HEK293 (cell line): Measurements from ENCODE around the gene WDR86.

Experiments used
- CTCF ChIA-PET: fragments of 350-600 bp; formaldehyde crosslinking; extraction: SDS; loops from one replicate; lab custom pipeline; 2021; ENCODE audit warnings: antibody characterized with exemption; lab: Yijun Ruan, JAX
- POLR2A ChIA-PET: fragments of 300-600 bp; formaldehyde crosslinking; extraction: SDS; loops from one replicate; lab custom pipeline; 2020; ENCODE audit warnings: antibody characterized with exemption, inconsistent platforms; lab: Yijun Ruan, JAX
- H3K27ac ChIP-seq: fragments of 200-500 bp; sonication (Bioruptor generic); 2 replicates; pipeline ENCODE4 v1.5.1; 2014; ENCODE audit warnings: low read depth, low read length, control low read depth, inconsistent platforms; ENCODE audit errors: extremely low read depth
- H3K36me3 ChIP-seq, 2 experiments: fragments of 200-500 bp in 1 of 2; sonication (Bioruptor generic) in 1 of 2; 1 replicate in 1 of 2; 2 replicates in 1 of 2; pipeline ENCODE4 v1.5.1; 2014 to 2017; ENCODE audit warnings: inconsistent platforms in 2 of 2, low read length in 2 of 2; ENCODE audit not compliant: control insufficient read depth in 2 of 2, insufficient read depth in 1 of 2
- H3K4me1 ChIP-seq: fragments of 200-500 bp; sonication (Bioruptor generic); 2 replicates; pipeline ENCODE4 v1.5.1; 2014; ENCODE audit warnings: mild to moderate bottlenecking, low read length, inconsistent platforms; ENCODE audit not compliant: control insufficient read depth, insufficient read depth
- H3K4me3 ChIP-seq: 2 replicates; pipeline ENCODE4 v1.5.1; 2011; ENCODE audit warnings: low read depth, mild to moderate bottlenecking, control low read depth, low read length, moderate library complexity
- H3K9me3 ChIP-seq: fragments of 200-500 bp; sonication (Bioruptor generic); 2 replicates; pipeline ENCODE4 v1.5.1; 2014; ENCODE audit warnings: low read depth, low read length, inconsistent platforms; ENCODE audit not compliant: control insufficient read depth, insufficient read depth
- BCL11B ChIP-seq: fragments of 450-650 bp; formaldehyde crosslinking; IDR thresholded peaks from 2 replicates; pipeline ENCODE4 v1.5.1; 2016; ENCODE audit warnings: low read depth, missing biosample characterization, missing genetic modification characterization
- MYNN ChIP-seq: fragments of 450-650 bp; formaldehyde crosslinking; IDR thresholded peaks from 2 replicates; pipeline ENCODE4 v1.5.1; 2016; ENCODE audit warnings: missing biosample characterization, missing genetic modification characterization, borderline replicate concordance
- SP2 ChIP-seq: fragments of 450-650 bp; formaldehyde crosslinking; IDR thresholded peaks from 2 replicates; pipeline ENCODE4 v1.5.1; 2016; ENCODE audit warnings: missing biosample characterization, missing genetic modification characterization
- TCF7L2 ChIP-seq: IDR thresholded peaks from 2 replicates; pipeline ENCODE4 v1.6.1; 2011; ENCODE audit warnings: low read depth, mild to moderate bottlenecking, inconsistent platforms, low read length, moderate library complexity, borderline replicate concordance
- WT1 ChIP-seq: fragments of 450-650 bp; formaldehyde crosslinking; IDR thresholded peaks from 2 replicates; pipeline ENCODE4 v1.5.1; 2016; ENCODE audit warnings: missing biosample characterization, missing genetic modification characterization
- ZBTB21 ChIP-seq: fragments of 450-650 bp; formaldehyde crosslinking; IDR thresholded peaks from 2 replicates; pipeline ENCODE4 v1.5.1; 2017; ENCODE audit warnings: missing biosample characterization, missing genetic modification characterization
- ZNF112 ChIP-seq: fragments of 450-650 bp; formaldehyde crosslinking; IDR thresholded peaks from 2 replicates; pipeline ENCODE4 v1.5.0; 2017; ENCODE audit warnings: missing biosample characterization, missing genetic modification characterization
- ZNF16 ChIP-seq: fragments of 450-650 bp; formaldehyde crosslinking; IDR thresholded peaks from 2 replicates; pipeline ENCODE4 v1.5.1; 2016; ENCODE audit warnings: low read depth, missing biosample characterization, missing genetic modification characterization
- ZNF510 ChIP-seq: fragments of 450-650 bp; formaldehyde crosslinking; IDR thresholded peaks from 2 replicates; pipeline ENCODE4 v1.5.1; 2018; ENCODE audit warnings: mild to moderate bottlenecking, missing genetic modification characterization, missing biosample characterization; ENCODE audit not compliant: insufficient replicate concordance
- ZNF548 ChIP-seq: fragments of 450-650 bp; formaldehyde crosslinking; IDR thresholded peaks from 2 replicates; pipeline ENCODE4 v1.5.1; 2016; ENCODE audit warnings: missing biosample characterization, missing genetic modification characterization
- ZNF585B ChIP-seq: fragments of 450-650 bp; formaldehyde crosslinking; IDR thresholded peaks from 2 replicates; pipeline ENCODE4 v1.5.1; 2016; ENCODE audit warnings: missing biosample characterization, missing genetic modification characterization
- ZNF623 ChIP-seq: fragments of 450-650 bp; formaldehyde crosslinking; IDR thresholded peaks from 2 replicates; pipeline ENCODE4 v1.5.1; 2016; ENCODE audit warnings: missing biosample characterization, missing genetic modification characterization
- ZNF654 ChIP-seq: fragments of 450-650 bp; formaldehyde crosslinking; IDR thresholded peaks from 2 replicates; pipeline ENCODE4 v1.5.1; 2016; ENCODE audit warnings: low read depth, missing biosample characterization, missing genetic modification characterization
- ZNF701 ChIP-seq: fragments of 450-650 bp; formaldehyde crosslinking; IDR thresholded peaks from 2 replicates; pipeline ENCODE4 v1.5.1; 2016; ENCODE audit warnings: missing biosample characterization, missing genetic modification characterization
- ZNF747 ChIP-seq: fragments of 450-650 bp; formaldehyde crosslinking; IDR thresholded peaks from 2 replicates; pipeline ENCODE4 v1.5.1; 2016; ENCODE audit warnings: missing biosample characterization, missing genetic modification characterization
- ZNF776 ChIP-seq: fragments of 450-650 bp; formaldehyde crosslinking; IDR thresholded peaks from 2 replicates; pipeline ENCODE4 v1.5.0; 2017; ENCODE audit warnings: missing biosample characterization, missing genetic modification characterization, borderline replicate concordance
- ZSCAN16 ChIP-seq: fragments of 450-650 bp; formaldehyde crosslinking; IDR thresholded peaks from 2 replicates; pipeline ENCODE4 v1.5.1; 2016; ENCODE audit warnings: missing biosample characterization, missing genetic modification characterization
- TF ChIP-seq, protein P1 (sequence below): fragments of 450-650 bp; formaldehyde crosslinking; IDR thresholded peaks from 2 replicates; pipeline ENCODE4 v1.5.1; 2017; ENCODE audit warnings: missing biosample characterization, missing genetic modification characterization
- TF ChIP-seq, protein P2 (sequence below): fragments of 450-650 bp; formaldehyde crosslinking; IDR thresholded peaks from 2 replicates; pipeline ENCODE4 v1.5.1; 2017; ENCODE audit warnings: missing biosample characterization, missing genetic modification characterization
- TF ChIP-seq, protein P3 (sequence below): fragments of 450-650 bp; formaldehyde crosslinking; IDR thresholded peaks from 2 replicates; pipeline ENCODE4 v1.5.1; 2016; ENCODE audit warnings: missing biosample characterization, missing genetic modification characterization
- TF ChIP-seq, protein P4 (sequence below): fragments of 450-650 bp; formaldehyde crosslinking; IDR thresholded peaks from 2 replicates; pipeline ENCODE4 v1.5.1; 2016; ENCODE audit warnings: missing biosample characterization, missing genetic modification characterization
- TF ChIP-seq, protein P5 (sequence below): fragments of 450-650 bp; formaldehyde crosslinking; IDR thresholded peaks from 2 replicates; pipeline ENCODE4 v1.5.1; 2016; ENCODE audit warnings: missing biosample characterization, missing genetic modification characterization

The WDR86 gene

DNA sequence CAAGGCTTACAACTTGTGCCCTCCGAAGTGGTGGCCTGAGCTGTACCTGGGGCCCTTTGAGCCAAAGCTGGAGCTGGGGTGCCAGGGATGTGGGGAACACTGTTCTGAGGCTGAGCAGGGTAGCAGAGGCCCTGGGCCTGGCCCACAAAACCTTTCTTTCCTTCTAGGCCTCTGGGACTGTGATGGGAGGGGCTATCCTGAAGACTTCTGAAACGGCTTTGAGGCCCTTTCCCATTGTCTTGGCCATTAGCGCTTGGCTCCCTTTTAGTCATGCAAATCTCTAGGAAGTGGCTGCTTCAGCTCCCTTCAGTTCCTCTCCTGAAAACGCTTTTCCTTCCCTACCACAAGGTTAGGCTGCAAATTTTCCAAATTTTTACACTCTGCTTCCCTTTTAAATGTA is 46.9 kb upstream of the WDR86 start:
- no peak overlapping the region for H3K27ac ChIP-seq
- CTCF ChIA-PET = interaction anchor here (1.6 kb wide), 1 partner anchor 8 kb away, joined by 3 read pairs; no protein-coding TSS in a partner anchor

DNA sequence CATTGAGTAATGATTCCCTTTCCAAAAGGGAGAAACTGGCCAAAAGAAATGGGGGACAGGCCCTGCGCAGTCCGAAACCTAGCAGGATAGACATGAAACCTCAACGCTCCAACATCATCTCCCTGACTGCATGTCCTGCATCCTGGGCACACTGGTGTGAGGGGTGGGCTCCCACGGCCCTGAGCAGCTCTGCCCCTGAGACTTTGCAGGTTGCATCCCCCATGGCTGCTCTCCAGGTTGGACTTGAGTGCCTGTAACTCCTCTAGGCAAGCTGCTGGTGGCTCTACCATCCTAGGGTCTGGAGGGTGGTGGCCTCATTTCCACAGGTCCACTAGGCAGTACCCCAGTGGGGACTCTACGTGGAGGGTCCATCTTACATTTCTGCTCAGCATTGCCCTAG is 46.4 kb upstream of the WDR86 start:
- POLR2A ChIA-PET = no interaction called here
- Histone ChIP-seq H3K27ac (no peak overlapping the region), H3K4me3 (no peak overlapping the region), H3K4me1 (no peaks in the 10 kb centered on the region; the same call in 1 of the 2 replicates), H3K9me3 (no peaks in the 10 kb centered on the region), H3K36me3 (no peaks in the 10 kb centered on the region)
- CTCF ChIA-PET = no interaction called here
- TF ChIP-seq ZNF701 (tag by site-specific recombination) (no peak), ZNF112 (tag by site-specific recombination) (no peak), ZNF623 (tag by site-specific recombination) (no peak), TCF7L2 (no peak), ZBTB21 (tag by site-specific recombination) (no peak), ZNF548 (tag by site-specific recombination) (no peak), ZNF654 (tag by site-specific recombination) (no peak), ZSCAN16 (tag by site-specific recombination) (no peak), MYNN (tag by site-specific recombination) (no peak), ZNF747 (tag by site-specific recombination) (no peak), ZNF510 (tag by site-specific recombination) (no peak), BCL11B (tag by site-specific recombination) (no peak), WT1 (tag by site-specific recombination) (no peak)
- TF ChIP-seq, protein P1, sequence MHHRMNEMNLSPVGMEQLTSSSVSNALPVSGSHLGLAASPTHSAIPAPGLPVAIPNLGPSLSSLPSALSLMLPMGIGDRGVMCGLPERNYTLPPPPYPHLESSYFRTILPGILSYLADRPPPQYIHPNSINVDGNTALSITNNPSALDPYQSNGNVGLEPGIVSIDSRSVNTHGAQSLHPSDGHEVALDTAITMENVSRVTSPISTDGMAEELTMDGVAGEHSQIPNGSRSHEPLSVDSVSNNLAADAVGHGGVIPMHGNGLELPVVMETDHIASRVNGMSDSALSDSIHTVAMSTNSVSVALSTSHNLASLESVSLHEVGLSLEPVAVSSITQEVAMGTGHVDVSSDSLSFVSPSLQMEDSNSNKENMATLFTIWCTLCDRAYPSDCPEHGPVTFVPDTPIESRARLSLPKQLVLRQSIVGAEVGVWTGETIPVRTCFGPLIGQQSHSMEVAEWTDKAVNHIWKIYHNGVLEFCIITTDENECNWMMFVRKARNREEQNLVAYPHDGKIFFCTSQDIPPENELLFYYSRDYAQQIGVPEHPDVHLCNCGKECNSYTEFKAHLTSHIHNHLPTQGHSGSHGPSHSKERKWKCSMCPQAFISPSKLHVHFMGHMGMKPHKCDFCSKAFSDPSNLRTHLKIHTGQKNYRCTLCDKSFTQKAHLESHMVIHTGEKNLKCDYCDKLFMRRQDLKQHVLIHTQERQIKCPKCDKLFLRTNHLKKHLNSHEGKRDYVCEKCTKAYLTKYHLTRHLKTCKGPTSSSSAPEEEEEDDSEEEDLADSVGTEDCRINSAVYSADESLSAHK (tag by site-specific recombination) = no peak
- TF ChIP-seq, protein P2, sequence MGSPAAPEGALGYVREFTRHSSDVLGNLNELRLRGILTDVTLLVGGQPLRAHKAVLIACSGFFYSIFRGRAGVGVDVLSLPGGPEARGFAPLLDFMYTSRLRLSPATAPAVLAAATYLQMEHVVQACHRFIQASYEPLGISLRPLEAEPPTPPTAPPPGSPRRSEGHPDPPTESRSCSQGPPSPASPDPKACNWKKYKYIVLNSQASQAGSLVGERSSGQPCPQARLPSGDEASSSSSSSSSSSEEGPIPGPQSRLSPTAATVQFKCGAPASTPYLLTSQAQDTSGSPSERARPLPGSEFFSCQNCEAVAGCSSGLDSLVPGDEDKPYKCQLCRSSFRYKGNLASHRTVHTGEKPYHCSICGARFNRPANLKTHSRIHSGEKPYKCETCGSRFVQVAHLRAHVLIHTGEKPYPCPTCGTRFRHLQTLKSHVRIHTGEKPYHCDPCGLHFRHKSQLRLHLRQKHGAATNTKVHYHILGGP = no peak
- TF ChIP-seq, all 188 proteins: peak for 0

More for the DNA sequence above, 46.9 kb upstream of the WDR86 start:
- Histone ChIP-seq H3K9me3 (no peaks in the 10 kb centered on the region), H3K36me3 (no peaks in the 10 kb centered on the region), H3K4me3 (no peak overlapping the region), H3K4me1 (no peaks in the 10 kb centered on the region; the same call in 1 of the 2 replicates)
- POLR2A ChIA-PET = no interaction called here
- TF ChIP-seq ZNF585B (tag by site-specific recombination) = peak; percentile 47
- no peak for TF ChIP-seq SP2

DNA sequence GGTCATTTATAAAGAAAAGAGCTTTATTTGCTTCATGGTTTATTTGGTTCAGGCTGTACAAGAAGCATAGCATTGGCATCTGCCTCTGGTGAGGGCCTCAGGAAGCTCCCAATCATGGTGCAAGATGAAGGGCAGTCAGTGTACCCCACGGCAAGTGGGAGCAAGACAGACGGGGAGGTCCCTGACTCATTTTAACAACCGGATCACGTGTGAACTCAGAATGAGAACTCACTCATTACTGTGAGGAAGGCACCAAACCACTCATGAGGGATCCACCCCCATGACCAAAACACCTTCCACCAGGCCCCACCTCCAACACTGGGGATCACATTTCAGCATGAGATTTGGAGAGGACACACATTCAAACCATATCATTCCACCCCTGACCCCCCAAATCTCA is 45.9 kb upstream of the WDR86 start:
- ChIA-PET CTCF (no interaction called here), POLR2A (no interaction called here)
- H3K4me1 ChIP-seq = no peaks in the 10 kb centered on the region; the same call in 1 of the 2 replicates
- TF ChIP-seq ZSCAN16 (tag by site-specific recombination) (no peak), SP2 (no peak), ZNF16 (tag by site-specific recombination) (no peak), ZNF776 (tag by site-specific recombination) (no peak)
- TF ChIP-seq, protein P3, sequence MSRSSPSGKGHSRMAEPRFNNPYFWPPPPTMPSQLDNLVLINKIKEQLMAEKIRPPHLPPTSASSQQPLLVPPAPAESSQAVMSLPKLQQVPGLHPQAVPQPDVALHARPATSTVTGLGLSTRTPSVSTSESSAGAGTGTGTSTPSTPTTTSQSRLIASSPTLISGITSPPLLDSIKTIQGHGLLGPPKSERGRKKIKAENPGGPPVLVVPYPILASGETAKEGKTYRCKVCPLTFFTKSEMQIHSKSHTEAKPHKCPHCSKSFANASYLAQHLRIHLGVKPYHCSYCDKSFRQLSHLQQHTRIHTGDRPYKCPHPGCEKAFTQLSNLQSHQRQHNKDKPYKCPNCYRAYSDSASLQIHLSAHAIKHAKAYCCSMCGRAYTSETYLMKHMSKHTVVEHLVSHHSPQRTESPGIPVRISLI = no peak
- TF ChIP-seq, protein P4, sequence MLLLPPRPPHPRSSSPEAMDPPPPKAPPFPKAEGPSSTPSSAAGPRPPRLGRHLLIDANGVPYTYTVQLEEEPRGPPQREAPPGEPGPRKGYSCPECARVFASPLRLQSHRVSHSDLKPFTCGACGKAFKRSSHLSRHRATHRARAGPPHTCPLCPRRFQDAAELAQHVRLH (tag by site-specific recombination) = no peak
- TF ChIP-seq, protein P5, sequence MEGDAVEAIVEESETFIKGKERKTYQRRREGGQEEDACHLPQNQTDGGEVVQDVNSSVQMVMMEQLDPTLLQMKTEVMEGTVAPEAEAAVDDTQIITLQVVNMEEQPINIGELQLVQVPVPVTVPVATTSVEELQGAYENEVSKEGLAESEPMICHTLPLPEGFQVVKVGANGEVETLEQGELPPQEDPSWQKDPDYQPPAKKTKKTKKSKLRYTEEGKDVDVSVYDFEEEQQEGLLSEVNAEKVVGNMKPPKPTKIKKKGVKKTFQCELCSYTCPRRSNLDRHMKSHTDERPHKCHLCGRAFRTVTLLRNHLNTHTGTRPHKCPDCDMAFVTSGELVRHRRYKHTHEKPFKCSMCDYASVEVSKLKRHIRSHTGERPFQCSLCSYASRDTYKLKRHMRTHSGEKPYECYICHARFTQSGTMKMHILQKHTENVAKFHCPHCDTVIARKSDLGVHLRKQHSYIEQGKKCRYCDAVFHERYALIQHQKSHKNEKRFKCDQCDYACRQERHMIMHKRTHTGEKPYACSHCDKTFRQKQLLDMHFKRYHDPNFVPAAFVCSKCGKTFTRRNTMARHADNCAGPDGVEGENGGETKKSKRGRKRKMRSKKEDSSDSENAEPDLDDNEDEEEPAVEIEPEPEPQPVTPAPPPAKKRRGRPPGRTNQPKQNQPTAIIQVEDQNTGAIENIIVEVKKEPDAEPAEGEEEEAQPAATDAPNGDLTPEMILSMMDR (tag by site-specific recombination) = no peak

More for the DNA sequence above, 45.9 kb upstream of the WDR86 start:
- Histone ChIP-seq H3K9me3 (no peaks in the 10 kb centered on the region), H3K27ac (no peak overlapping the region), H3K36me3 (no peaks in the 10 kb centered on the region), H3K4me3 (no peak overlapping the region)
